ENCODE data around the gene FURIN. TPM values are rescaled to one million over a fixed set of nuclear protein-coding genes. Genes with fewer than 3 reads are reported as not detected.
"Not testable (repeated sequence)": the region's sequence is repeated elsewhere in the genome, so short reads cannot be mapped to it uniquely, and the experiment has no call there.

Gene FURIN
- total and polyA plus RNA-seq, 2 experiments from 2014 or later = 57.7 to 79.6 TPM

GRCh38 chr15:90823455-90823974 is 44.9 kb upstream of the FURIN start:
- Histone ChIP-seq H3K9me3 (ENCODE audit: low read depth) (no peaks in the 10 kb centered on the region), H3K4me1 (ENCODE audit: low read depth) (no peaks in the 10 kb centered on the region), H3K4me3 (no peak overlapping the region), H3K27me3 (no peaks in the 10 kb centered on the region), H3K36me3 (no peaks in the 10 kb centered on the region), H3K27ac (no peak overlapping the region)
- TF ChIP-seq, protein P1, sequence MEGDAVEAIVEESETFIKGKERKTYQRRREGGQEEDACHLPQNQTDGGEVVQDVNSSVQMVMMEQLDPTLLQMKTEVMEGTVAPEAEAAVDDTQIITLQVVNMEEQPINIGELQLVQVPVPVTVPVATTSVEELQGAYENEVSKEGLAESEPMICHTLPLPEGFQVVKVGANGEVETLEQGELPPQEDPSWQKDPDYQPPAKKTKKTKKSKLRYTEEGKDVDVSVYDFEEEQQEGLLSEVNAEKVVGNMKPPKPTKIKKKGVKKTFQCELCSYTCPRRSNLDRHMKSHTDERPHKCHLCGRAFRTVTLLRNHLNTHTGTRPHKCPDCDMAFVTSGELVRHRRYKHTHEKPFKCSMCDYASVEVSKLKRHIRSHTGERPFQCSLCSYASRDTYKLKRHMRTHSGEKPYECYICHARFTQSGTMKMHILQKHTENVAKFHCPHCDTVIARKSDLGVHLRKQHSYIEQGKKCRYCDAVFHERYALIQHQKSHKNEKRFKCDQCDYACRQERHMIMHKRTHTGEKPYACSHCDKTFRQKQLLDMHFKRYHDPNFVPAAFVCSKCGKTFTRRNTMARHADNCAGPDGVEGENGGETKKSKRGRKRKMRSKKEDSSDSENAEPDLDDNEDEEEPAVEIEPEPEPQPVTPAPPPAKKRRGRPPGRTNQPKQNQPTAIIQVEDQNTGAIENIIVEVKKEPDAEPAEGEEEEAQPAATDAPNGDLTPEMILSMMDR (IDR thresholded peaks at IDR 0.05; ENCODE audit: low read depth, low read length) = no peak
- DNase-seq (ENCODE audit: low read depth in 1 of 2, low spot score in 1 of 2) = no peak

DNA sequence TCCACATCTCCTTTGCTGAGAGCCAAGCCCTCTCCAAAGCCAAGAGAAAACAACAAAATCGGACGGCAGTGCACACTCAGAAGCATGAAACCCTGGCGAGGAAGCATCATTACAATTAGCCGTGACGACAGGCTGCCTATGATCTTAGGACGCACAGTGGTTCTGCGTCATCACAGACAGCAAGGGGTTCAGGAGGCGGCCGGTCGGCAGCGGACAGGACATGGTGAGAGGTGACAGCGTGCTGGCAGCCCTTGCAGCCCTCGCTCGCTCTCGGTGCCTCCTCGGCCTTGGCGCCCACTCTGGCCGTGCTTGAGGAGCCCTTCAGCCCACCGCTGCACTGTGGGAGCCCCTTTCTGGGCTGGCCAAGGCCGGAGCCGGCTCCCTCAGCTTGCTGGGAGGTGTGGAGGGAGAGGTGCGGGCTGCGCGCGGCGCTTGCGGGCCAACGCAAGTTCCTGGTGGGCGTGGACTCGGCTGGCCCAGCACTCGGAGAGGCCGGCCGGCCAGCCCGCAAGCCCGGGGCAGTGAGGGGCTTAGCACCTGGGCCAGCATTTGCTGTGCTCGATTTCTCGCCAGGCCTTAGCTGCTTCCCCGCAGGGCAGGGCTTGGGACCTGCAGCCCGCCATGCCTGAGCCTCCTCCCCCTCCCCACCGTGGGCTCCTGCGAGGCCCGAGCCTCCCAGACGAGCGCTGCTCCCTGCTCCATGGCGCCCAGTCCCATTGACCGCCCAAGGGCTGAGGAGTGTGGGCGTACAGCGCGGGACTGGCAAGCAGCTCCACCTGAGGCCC is 43.1 kb upstream of the FURIN start:
- not testable (repeated sequence) for H3K36me3 ChIP-seq; H3K27ac ChIP-seq; H3K4me3 ChIP-seq; H3K27me3 ChIP-seq; H3K4me1 ChIP-seq (ENCODE audit: low read depth); DNase-seq (ENCODE audit: low read depth in 1 of 2, low spot score in 1 of 2); H3K9me3 ChIP-seq (ENCODE audit: low read depth)

GRCh38 chr15:90826206-90826885 is 42.0 kb upstream of the FURIN start:
- DNase-seq (ENCODE audit: low read depth in 1 of 2, low spot score in 1 of 2); H3K4me1 ChIP-seq (ENCODE audit: low read depth); H3K27me3 ChIP-seq; H3K9me3 ChIP-seq (ENCODE audit: low read depth); H3K27ac ChIP-seq; H3K36me3 ChIP-seq; H3K4me3 ChIP-seq: not testable (repeated sequence)

DNA sequence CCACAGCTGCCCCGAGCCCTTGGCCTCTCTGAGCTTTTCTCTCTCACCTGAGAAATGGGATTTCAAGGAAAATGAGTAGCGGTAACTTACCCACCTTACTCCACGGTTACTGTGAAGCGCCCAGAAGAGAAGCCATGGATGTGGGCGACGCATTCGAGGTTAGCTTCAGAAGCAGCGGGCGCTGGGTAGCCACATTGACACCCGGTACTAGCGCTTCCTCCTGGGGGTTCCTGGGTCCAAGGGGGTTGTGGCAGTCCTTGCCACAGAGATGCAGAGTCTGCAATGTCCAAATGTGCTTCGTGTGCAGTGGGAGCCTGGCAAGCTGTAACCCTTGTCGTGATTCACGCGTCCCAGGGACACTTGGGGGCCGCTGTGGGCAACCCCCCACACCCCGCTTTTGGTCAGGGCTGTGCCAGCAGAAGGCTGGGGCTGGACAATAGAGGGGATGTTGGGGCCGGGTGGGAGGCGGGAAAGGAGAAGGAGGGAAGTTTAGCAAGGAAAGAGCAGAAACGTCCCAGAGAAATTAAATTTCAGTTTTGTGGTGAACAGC is 41.4 kb upstream of the FURIN start:
- H3K4me3 ChIP-seq = no peak overlapping the region
- TF ChIP-seq, protein P1 (IDR thresholded peaks at IDR 0.05; ENCODE audit: low read depth, low read length) = no peak
- no peaks in the 10 kb centered on the region for H3K9me3 ChIP-seq (ENCODE audit: low read depth)
- DNase-seq (ENCODE audit: low read depth in 1 of 2, low spot score in 1 of 2) = no peak
- no peaks in the 10 kb centered on the region for H3K4me1 ChIP-seq (ENCODE audit: low read depth)
- no peaks in the 10 kb centered on the region for H3K27me3 ChIP-seq
- H3K27ac ChIP-seq = no peak overlapping the region
- no peaks in the 10 kb centered on the region for H3K36me3 ChIP-seq

DNA sequence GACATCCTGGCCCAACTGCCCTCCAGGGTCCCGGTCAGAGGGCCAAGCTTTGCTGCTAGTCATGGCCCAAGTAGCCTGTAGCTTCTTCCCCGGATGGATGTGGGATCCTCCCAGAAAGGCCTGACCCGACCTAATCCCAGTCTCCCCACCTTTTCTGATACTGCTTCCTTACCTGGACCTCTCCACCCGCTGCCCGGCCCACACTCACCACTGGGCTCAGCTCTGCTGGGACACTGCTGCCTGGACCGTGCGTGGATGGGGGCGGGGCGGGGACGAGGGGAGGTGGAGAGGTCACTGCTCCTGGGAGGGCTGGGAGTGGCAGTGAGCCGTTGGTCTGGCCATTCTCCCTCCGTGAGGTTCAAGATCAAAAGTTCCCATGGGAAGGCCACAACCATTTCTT is 40.3 kb upstream of the FURIN start:
- no peaks in the 10 kb centered on the region for H3K36me3 ChIP-seq
- TF ChIP-seq, protein P1 (IDR thresholded peaks at IDR 0.05; ENCODE audit: low read depth, low read length) = no peak
- H3K27ac ChIP-seq = no peak overlapping the region
- no peak for DNase-seq (ENCODE audit: low read depth in 1 of 2, low spot score in 1 of 2)
- H3K4me1 ChIP-seq (ENCODE audit: low read depth) = no peaks in the 10 kb centered on the region
- H3K4me3 ChIP-seq = no peak overlapping the region
- H3K9me3 ChIP-seq (ENCODE audit: low read depth) = no peaks in the 10 kb centered on the region
- H3K27me3 ChIP-seq = no peaks in the 10 kb centered on the region

DNA sequence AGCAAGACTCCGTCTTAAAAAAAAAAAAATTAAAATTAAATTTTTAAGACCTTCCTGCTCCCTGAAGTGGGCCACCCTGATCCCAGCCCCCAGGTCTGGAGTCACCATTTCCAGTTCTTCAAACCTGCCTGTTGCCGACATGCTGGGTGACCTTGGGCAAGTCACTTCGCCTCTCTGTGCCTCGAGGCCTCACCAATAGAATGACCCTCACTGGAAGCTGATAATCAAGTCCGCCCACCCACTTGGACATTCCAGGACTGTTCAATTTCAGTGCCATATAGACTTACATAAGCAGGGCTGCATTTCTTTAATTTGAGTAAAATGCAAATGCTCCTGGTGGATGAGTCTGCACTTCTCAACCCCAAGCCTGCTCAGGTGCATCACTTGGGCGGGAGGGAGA is 39.3 kb upstream of the FURIN start:
- Histone ChIP-seq H3K9me3 (ENCODE audit: low read depth) (no peaks in the 10 kb centered on the region), H3K27me3 (no peaks in the 10 kb centered on the region), H3K4me3 (no peak overlapping the region), H3K4me1 (ENCODE audit: low read depth) (no peaks in the 10 kb centered on the region), H3K27ac (no peak overlapping the region), H3K36me3 (no peaks in the 10 kb centered on the region)
- no peak for DNase-seq (ENCODE audit: low read depth in 1 of 2, low spot score in 1 of 2)
- TF ChIP-seq, protein P1 (IDR thresholded peaks at IDR 0.05; ENCODE audit: low read depth, low read length) = no peak

Measured in cardiac muscle cell (in vitro differentiated cells and primary cell).